H9 (cell line): ENCODE data around the gene TMIGD3. TPM values are rescaled to one million over a fixed set of nuclear protein-coding genes. Genes with fewer than 3 reads are reported as not detected.

ENCODE experiments used
- DNase-seq: peaks from one replicate; pipeline ENCODE4 v3.0.0-alpha.2; 2017
- H2AFZ ChIP-seq: one replicate; pipeline ENCODE4 v1.6.1; 2013; ENCODE audit warnings: mild to moderate bottlenecking, low read length, control low read depth, moderate library complexity
- H2AK5ac ChIP-seq: 2 replicates; pipeline ENCODE4 v1.6.1; 2013; ENCODE audit warnings: low read length, control low read depth, mixed read lengths; ENCODE audit not compliant: insufficient read length
- H2BK120ac ChIP-seq: one replicate; pipeline ENCODE4 v1.6.1; 2013; ENCODE audit warnings: low read depth, mild to moderate bottlenecking, low read length, control low read depth, inconsistent platforms; ENCODE audit not compliant: poor library complexity, severe bottlenecking
- H2BK12ac ChIP-seq: 2 replicates; pipeline ENCODE4 v1.6.1; 2013; ENCODE audit warnings: low read length, control low read depth, mixed read lengths, low read depth; ENCODE audit not compliant: insufficient read length
- H2BK15ac ChIP-seq: 2 replicates; pipeline ENCODE4 v1.6.1; 2013; ENCODE audit warnings: low read depth, low read length, control low read depth
- H2BK20ac ChIP-seq: one replicate; pipeline ENCODE4 v1.6.1; 2013; ENCODE audit warnings: low read depth, mild to moderate bottlenecking, low read length, control low read depth, inconsistent platforms; ENCODE audit not compliant: poor library complexity, severe bottlenecking
- H2BK5ac ChIP-seq: 2 replicates; pipeline ENCODE4 v1.6.1; 2013; ENCODE audit warnings: low read length, control low read depth, mixed read lengths; ENCODE audit not compliant: insufficient read length
- H3K14ac ChIP-seq: 2 replicates; pipeline ENCODE4 v1.6.1; 2013; ENCODE audit warnings: low read length, control low read depth; ENCODE audit not compliant: insufficient read depth
- H3K18ac ChIP-seq: 2 replicates; pipeline ENCODE4 v1.6.1; 2013; ENCODE audit warnings: low read depth, mild to moderate bottlenecking, mixed read lengths, low read length, control low read depth; ENCODE audit not compliant: insufficient read length
- H3K23ac ChIP-seq: 2 replicates; pipeline ENCODE4 v1.6.1; 2013; ENCODE audit warnings: low read length, control low read depth, mixed read lengths, low read depth; ENCODE audit not compliant: insufficient read length
- H3K23me2 ChIP-seq: 2 replicates; pipeline ENCODE4 v1.6.1; 2013; ENCODE audit warnings: low read depth, mild to moderate bottlenecking, mixed read lengths, low read length, control low read depth; ENCODE audit not compliant: insufficient read length, poor library complexity, severe bottlenecking
- H3K27ac ChIP-seq: 2 replicates; pipeline ENCODE4 v1.5.1; 2013; ENCODE audit warnings: low read length, control low read depth, mixed read lengths, low read depth; ENCODE audit not compliant: insufficient read length
- H3K27me3 ChIP-seq: 2 replicates; pipeline ENCODE4 v1.6.1; 2013; ENCODE audit warnings: low read length, control low read depth, inconsistent platforms; ENCODE audit not compliant: insufficient read depth
- H3K4ac ChIP-seq: 2 replicates; pipeline ENCODE4 v1.6.1; 2013; ENCODE audit warnings: low read depth, mild to moderate bottlenecking, control low read depth, inconsistent platforms, low read length, moderate library complexity
- H3K4me1 ChIP-seq: 2 replicates; pipeline ENCODE4 v1.6.1; 2013; ENCODE audit warnings: low read length, control low read depth, inconsistent platforms; ENCODE audit not compliant: insufficient read depth
- H3K4me2 ChIP-seq: 2 replicates; pipeline ENCODE4 v1.6.1; 2013; ENCODE audit warnings: low read length, control low read depth, mixed read lengths; ENCODE audit not compliant: insufficient read length, insufficient read depth
- H3K56ac ChIP-seq: 2 replicates; pipeline ENCODE4 v1.6.1; 2013; ENCODE audit warnings: low read depth, mild to moderate bottlenecking, mixed read lengths, low read length, control low read depth; ENCODE audit not compliant: insufficient read length
- H3K79me1 ChIP-seq: 2 replicates; pipeline ENCODE4 v1.6.1; 2013; ENCODE audit warnings: low read depth, mild to moderate bottlenecking, moderate library complexity, low read length, control low read depth, inconsistent platforms; ENCODE audit not compliant: insufficient read depth, poor library complexity, severe bottlenecking
- H3K79me2 ChIP-seq: 2 replicates; pipeline ENCODE4 v1.6.1; 2013; ENCODE audit warnings: low read length, control low read depth, inconsistent platforms; ENCODE audit not compliant: insufficient read depth
- H3K9ac ChIP-seq: 2 replicates; pipeline ENCODE4 v1.6.1; 2013; ENCODE audit warnings: low read length, control low read depth, mixed read lengths; ENCODE audit not compliant: insufficient read length; ENCODE audit errors: extremely low read depth
- H3K9me3 ChIP-seq: one replicate; pipeline ENCODE4 v1.6.1; 2013; ENCODE audit warnings: low read depth, low read length, inconsistent platforms; ENCODE audit not compliant: control insufficient read depth
- H3T11ph ChIP-seq: one replicate; pipeline ENCODE4 v1.6.1; 2013; ENCODE audit warnings: mild to moderate bottlenecking, low read length, control low read depth, inconsistent platforms
- H4K20me1 ChIP-seq: one replicate; pipeline ENCODE4 v1.6.1; 2013; ENCODE audit not compliant: control insufficient read depth, insufficient read length, insufficient read depth
- H4K5ac ChIP-seq: 2 replicates; pipeline ENCODE4 v1.6.1; 2013; ENCODE audit warnings: low read depth, mild to moderate bottlenecking, mixed read lengths, low read length, control low read depth; ENCODE audit not compliant: insufficient read length
- H4K8ac ChIP-seq: replicated peaks from 2 replicates; pipeline ENCODE4 v1.6.1; 2013; ENCODE audit warnings: low read length, control low read depth, mixed read lengths, low read depth; ENCODE audit not compliant: insufficient read length
- H4K91ac ChIP-seq: 2 replicates; pipeline ENCODE4 v1.6.1; 2013; ENCODE audit warnings: low read depth, mild to moderate bottlenecking, moderate library complexity, mixed read lengths, low read length, control low read depth; ENCODE audit not compliant: insufficient read length
- H3K27ac Mint-ChIP-seq, 3 experiments: 2 replicates in 2 of 3; 3 replicates in 1 of 3; pipeline ENCODE4 v1.8.0; 2020 to 2021; ENCODE audit warnings: mixed read lengths in 3 of 3, mild to moderate bottlenecking in 1 of 3, moderate library complexity in 1 of 3
- H3K27me3 Mint-ChIP-seq: 2 replicates; pipeline ENCODE4 v1.8.0; 2021; ENCODE audit warnings: low read depth, mild to moderate bottlenecking, moderate library complexity, mixed read lengths
- H3K36me3 Mint-ChIP-seq, 3 experiments: 2 replicates in 2 of 3; 3 replicates in 1 of 3; pipeline ENCODE4 v1.8.0; 2020 to 2021; ENCODE audit warnings: low read depth in 3 of 3, mixed read lengths in 3 of 3; ENCODE audit not compliant: insufficient read depth in 1 of 3
- H3K4me1 Mint-ChIP-seq, 2 experiments: 2 replicates each; pipeline ENCODE4 v1.8.0; 2020; ENCODE audit warnings: mixed read lengths in 2 of 2
- H3K4me3 Mint-ChIP-seq, 2 experiments: 2 replicates in 1 of 2; 3 replicates in 1 of 2; pipeline ENCODE4 v1.8.0; 2020 to 2021; ENCODE audit warnings: mild to moderate bottlenecking in 2 of 2, mixed read lengths in 2 of 2, moderate library complexity in 1 of 2
- H3K9me3 Mint-ChIP-seq, 2 experiments: 2 replicates in 1 of 2; 3 replicates in 1 of 2; pipeline ENCODE4 v1.8.0; 2020; ENCODE audit warnings: mild to moderate bottlenecking in 2 of 2, mixed read lengths in 2 of 2, moderate library complexity in 1 of 2
- WGBS: extraction: QIAGEN DNeasy Blood & Tissue Kit; methylation state at CpG from one replicate; pipeline ENCODE4 v1.1.7; 2013; ENCODE audit warnings: missing lambda C conversion rate, low lambda C conversion rate, mixed read lengths; ENCODE audit not compliant: insufficient read length; ENCODE audit errors: extremely low coverage; 5-methylcytosine and 5-hydroxymethylcytosine counted together
- total RNA-seq: library from RNA; stranded (reverse); gene quantifications from 2 replicates; pipeline ENCODE4 v1.2.1, GENCODE V29; 2021
- TF ChIP-seq, protein P1 (sequence below): fragments of 200-600 bp; sonication (generic); conservative IDR thresholded peaks from 3 replicates; pipeline ENCODE4 v1.8.0; 2021; ENCODE audit warnings: antibody characterized with exemption, mild to moderate bottlenecking

Gene TMIGD3
- total RNA-seq, 1 experiment from 2014 or later: not detected

DNA sequence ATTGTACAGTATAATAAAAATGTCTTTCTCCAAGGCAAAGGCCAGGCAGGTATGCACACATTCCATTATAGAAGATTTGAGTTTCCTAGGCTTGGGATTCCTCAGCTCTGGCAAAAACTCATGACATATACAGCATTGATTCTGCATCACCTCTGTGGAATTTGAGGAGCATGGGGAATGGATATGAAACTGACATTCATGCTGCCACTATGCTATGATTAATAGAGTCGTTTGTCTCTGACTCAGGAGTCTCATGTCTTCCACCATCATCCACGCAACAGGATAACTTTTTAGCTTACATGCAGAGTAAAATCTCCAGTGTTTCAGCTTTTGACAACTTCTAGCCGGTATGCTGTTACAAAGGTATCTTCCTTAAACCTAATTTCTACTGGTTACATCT is 49.8 kb upstream of the TMIGD3 start:
- WGBS: no CpG with 5 or more reads among the region's 3 CpGs
- Histone ChIP-seq H3K79me2 (no peaks in the 10 kb centered on the region), H3K27me3 (no peaks in the 10 kb centered on the region), H3K14ac (no peak overlapping the region), H3K9ac (no peak overlapping the region), H2BK5ac (no peak overlapping the region), H3K4me2 (no peak overlapping the region), H4K91ac (no peak overlapping the region), H4K20me1 (no peaks in the 10 kb centered on the region), H3K23me2 (no peaks in the 10 kb centered on the region), H3K56ac (no peak overlapping the region), H4K5ac (no peak overlapping the region), H3K4me1 (no peaks in the 10 kb centered on the region), H2BK12ac (no peak overlapping the region), H2BK15ac (no peak overlapping the region), H3T11ph (no peak overlapping the region), H3K27ac (no peak overlapping the region), H2BK120ac (no peak overlapping the region), H2AFZ (no peak overlapping the region), H2AK5ac (no peak overlapping the region), H3K4ac (no peak overlapping the region), H3K9me3 (no peaks in the 10 kb centered on the region), H4K8ac (no peak overlapping the region), H3K18ac (no peak overlapping the region), H3K23ac (no peak overlapping the region), H3K79me1 (no peaks in the 10 kb centered on the region), H2BK20ac (no peak overlapping the region)
- no peak overlapping the region for H3K4me3 Mint-ChIP-seq
- H3K4me1 Mint-ChIP-seq: peaks cover 0 to 6% of the 10 kb centered on the region in 2 experiments; a peak in 2 of 4 replicates
- H3K36me3 Mint-ChIP-seq: no peaks in the 10 kb centered on the region
- H3K27ac Mint-ChIP-seq: no peak overlapping the region
- no peaks in the 10 kb centered on the region for H3K9me3 Mint-ChIP-seq
- TF ChIP-seq, protein P1, sequence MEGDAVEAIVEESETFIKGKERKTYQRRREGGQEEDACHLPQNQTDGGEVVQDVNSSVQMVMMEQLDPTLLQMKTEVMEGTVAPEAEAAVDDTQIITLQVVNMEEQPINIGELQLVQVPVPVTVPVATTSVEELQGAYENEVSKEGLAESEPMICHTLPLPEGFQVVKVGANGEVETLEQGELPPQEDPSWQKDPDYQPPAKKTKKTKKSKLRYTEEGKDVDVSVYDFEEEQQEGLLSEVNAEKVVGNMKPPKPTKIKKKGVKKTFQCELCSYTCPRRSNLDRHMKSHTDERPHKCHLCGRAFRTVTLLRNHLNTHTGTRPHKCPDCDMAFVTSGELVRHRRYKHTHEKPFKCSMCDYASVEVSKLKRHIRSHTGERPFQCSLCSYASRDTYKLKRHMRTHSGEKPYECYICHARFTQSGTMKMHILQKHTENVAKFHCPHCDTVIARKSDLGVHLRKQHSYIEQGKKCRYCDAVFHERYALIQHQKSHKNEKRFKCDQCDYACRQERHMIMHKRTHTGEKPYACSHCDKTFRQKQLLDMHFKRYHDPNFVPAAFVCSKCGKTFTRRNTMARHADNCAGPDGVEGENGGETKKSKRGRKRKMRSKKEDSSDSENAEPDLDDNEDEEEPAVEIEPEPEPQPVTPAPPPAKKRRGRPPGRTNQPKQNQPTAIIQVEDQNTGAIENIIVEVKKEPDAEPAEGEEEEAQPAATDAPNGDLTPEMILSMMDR: no peak
- H3K27me3 Mint-ChIP-seq: no peaks in the 10 kb centered on the region
- no peak for DNase-seq
